GM19239 (cell line): ENCODE measurements around the gene DBN1.

ENCODE experiments used
- DNase-seq: peaks from one replicate; pipeline ENCODE4 v3.0.0; 2011; ENCODE audit warnings: low spot score; ENCODE audit not compliant: insufficient read length
- FAIRE-seq: peaks from 2 replicates; lab custom pipeline; 2011; peaks lifted over from hg19 to GRCh38; lab: Jason Lieb, UNC

Gene DBN1

DNA sequence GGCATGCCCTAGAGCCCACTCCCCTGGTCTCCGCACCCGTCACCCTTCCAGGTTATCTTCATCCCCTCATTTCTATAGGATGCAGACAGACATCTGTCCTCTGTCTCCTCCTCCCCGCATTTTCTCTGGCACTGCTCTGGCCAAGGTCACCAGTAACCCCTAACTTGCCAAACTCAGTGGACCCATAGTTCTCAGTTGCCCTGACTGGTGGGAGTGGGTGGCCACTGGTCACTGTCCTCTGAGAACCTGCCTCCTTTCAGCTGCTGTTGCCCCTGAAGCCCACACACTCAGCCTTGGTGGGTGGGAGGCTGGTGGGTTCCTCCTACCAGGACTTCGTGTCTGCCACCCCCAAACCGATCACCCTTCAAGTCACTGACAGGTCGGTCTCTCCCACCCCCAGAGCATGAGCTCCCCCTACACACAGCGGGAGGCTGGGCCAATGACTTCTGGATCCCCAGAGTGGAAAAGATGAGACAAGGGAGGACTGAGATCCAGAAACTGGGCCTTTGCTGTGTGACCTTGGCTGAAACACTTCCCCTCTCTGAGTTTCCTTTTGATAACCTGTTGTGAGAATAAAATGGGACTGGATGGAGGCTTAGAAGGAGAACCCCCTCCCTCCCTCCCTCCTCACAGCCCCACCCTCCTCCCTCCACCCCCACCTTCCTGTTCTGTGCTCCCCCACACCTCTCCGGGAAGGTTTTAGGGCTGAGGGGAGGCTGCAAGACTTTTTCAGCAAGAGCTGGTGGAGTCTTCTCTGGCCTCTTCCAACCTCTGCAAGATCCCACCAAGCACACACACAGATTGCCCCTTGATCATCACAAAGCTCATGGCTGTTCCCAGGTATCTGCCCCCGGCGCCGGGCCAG, 2.4 kb upstream of the DBN1 start:
- DNase-seq (no peak), FAIRE-seq (no peak)

GRCh38 chr5:177474846-177475562, 1.6 kb upstream of the DBN1 start:
- no peak for FAIRE-seq
- no peak for DNase-seq

DNA sequence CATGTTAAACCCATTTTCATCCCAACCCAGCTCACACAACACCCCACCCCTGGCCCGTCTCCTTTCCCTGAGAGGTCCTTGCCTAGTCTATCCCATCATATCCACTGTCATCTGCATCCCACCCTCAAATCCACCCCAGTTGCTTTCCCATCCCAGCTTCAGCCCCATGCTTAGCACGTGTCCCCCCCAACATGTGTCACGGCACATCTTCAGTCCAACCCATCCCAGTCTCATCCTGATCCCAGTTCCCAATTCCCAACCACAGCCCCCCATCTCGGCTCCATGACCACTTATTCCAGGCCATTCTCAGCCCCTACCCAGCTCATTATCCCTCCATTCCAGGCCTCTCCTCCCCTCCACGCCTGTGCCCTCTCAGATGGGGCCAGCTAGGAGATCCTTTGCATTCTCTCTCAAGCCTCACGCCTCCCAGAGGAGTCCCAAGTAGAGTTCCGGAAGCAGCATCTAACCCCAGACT, 605 bp upstream of the DBN1 start:
- no peak for FAIRE-seq
- no peak for DNase-seq

GRCh38 chr5:177472460-177473442, 683 bp downstream of the DBN1 start:
- FAIRE-seq (peak; percentile 49), DNase-seq (peak; percentile 92)

GRCh38 chr5:177471610-177472356, 1.7 kb downstream of the DBN1 start:
- no peak for DNase-seq
- FAIRE-seq = no peak

DNA sequence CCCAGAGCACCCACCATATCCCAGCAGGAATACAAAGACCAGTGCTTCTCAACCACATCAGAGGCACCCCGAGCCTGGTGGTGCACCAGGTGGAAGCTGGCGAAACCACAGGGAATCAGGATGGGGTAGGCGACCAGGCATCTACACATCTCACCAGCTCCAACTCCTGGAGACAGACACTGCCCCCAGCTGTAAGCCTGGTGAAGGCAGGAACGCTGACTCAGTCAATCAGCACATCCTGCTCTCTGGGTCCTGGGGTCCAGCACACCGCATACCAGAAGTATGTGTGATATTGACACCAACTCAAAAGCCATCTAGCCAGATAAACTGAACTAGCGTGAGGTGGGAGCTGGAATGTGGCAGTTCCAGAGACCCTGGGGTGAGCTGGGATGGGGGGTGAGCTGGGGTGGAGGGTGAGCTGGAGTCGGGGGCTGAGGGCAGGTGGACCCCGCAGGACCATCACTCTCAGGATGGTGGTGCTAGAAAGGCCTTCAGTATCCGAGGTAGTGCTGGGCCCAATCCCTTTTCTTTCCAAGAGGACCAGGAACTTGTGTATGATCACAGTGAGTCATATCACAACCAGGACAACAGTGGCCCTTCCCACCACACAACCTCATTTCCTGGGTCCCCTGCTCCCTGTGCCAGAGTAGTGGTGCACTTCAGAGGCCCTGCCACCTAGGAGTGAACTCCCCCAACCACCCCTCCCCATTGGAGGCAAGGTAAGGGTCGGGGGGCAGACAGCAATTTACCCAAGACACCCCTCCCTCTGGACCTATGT, 2.5 kb downstream of the DBN1 start:
- no peak for FAIRE-seq
- DNase-seq = no peak

DNA sequence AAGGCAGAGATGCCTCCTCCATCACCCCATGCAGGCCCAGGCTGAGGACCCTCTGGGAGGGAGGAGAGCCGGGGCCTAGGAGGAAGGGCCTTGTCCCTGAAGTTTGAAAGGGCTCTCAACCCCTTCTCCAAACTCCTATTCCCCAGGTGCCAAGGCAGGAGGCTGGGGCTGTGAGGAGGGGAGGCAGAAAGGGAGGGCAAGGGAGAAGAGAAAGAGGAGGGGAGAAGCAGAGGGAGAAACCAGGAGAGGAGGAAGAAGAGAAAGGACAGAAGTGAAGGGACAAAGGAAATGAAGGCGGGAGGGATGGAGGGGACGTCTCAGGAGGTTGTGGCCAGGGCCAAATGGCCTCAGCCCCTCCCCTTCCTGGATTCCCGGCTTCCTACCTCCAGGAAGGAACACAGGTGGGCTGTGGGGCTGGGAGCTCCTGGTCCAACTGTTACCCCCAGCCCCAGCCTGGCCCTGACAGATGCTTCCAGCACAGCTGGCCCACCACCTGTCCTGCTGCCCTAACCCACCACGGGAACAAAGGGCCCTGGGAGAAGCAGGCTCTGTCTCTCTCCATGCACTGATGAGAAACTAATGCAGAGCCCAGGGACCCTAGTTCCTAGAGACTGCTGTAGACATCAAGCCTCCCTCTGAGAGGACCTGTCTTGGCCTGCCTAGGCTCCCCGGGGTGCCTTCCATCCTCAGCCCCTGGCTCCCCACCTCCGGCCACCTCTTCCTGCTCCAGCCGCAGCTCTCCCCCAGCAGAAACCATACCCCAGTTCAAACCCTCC, 3.5 kb downstream of the DBN1 start:
- no peak for FAIRE-seq
- DNase-seq = no peak

- DNase-seq (no peak), FAIRE-seq (no peak)
Measured at GRCh38 chr5:177468685-177469628, 4.5 kb downstream of the DBN1 start.

GRCh38 chr5:177468329-177468684, 5.1 kb downstream of the DBN1 start:
- FAIRE-seq = no peak
- DNase-seq = no peak

DNA sequence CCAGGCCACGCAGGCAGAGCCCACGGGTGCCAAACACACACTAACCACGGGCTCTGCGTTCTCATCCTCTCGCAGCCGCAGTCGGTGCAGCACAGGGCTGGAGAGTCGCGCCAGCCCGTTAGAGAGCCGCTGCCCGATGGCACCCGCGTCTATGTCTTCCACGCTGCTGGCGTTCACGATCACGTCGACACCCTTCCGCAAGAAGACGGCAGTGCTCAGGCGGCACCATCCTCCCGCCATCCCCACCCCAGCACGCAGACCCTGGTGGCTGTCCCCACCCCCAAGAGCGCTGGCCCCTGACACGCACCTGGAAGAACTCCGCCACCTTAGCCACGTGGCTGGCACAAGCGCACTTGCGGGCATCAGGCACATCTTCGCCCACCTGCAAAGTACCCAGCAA, 6.0 kb downstream of the DBN1 start:
- no peak for FAIRE-seq
- DNase-seq = no peak

DNA sequence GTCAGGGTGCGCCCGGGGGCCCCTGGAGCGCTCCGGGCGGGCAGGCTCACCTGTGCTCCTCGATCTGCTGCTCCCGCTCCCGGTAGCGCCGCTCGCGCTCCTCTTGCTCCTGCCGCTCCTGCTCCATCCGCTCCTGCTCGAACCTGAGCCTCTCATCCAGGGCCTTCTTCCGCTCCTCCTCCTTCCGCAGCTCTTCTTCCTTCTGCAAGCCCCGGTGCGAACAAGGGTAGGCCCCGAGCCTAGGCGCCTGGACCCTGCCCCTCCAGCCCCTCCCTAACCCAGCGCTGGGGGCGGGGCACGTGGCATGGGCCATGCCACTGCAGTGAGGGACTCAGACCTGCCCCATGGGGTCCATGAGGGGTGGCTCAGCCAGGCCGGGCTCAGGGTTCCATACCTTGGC, 6.6 kb downstream of the DBN1 start:
- no peak for DNase-seq
- no peak for FAIRE-seq

DNA sequence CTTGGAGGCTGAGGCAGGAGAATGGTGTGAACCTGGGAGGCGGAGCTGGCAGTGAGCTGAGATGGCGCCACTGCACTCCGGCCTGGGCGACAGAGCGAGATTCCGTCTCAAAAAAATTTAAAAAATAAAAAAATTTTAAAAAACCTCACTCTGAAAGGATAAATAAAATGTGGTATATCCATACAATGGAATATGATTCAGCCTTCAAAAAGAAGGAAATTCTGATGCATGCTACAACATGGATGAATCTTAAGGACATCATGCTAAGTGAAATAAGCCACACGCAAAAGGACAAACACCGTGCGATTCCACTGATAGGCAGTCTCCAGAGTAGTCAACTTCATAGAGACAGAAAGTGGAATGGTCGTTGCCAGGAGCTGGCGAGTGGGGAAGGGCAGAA, 8.4 kb downstream of the DBN1 start:
- DNase-seq (no peak), FAIRE-seq (no peak)

- peak; percentile 11 for FAIRE-seq
- no peak for DNase-seq
Measured at GRCh38 chr5:177462021-177462670, 11.3 kb downstream of the DBN1 start.

- FAIRE-seq (no peak), DNase-seq (no peak)
Measured at GRCh38 chr5:177459819-177460628, 13.4 kb downstream of the DBN1 start.

- DNase-seq = no peak
- no peak for FAIRE-seq
Measured at GRCh38 chr5:177459357-177459756, 14.1 kb downstream of the DBN1 start.

- DNase-seq (no peak), FAIRE-seq (no peak)
Measured at GRCh38 chr5:177458912-177459350, 14.5 kb downstream of the DBN1 start.
